OCI-LY3 (cell line): ENCODE data around the gene TRUB2.

Experiments used
- CTCF ChIP-seq: fragments of 200-600, 300-600 bp; sonication (generic); IDR thresholded peaks from 2 replicates; pipeline ENCODE4 v1.5.1; 2014; ENCODE audit warnings: antibody characterized with exemption, low read length, low read depth
- EZH2phosphoT487 ChIP-seq: fragments of 200-600 bp; shearing (Covaris generic); IDR thresholded peaks from 2 replicates; pipeline ENCODE4 v1.6.1; 2018; ENCODE audit warnings: antibody characterized with exemption, mixed run types, low read depth

GRCh38 chr9:128355451-128355850 lies 33.2 kb upstream of the TRUB2 start:
- TF ChIP-seq CTCF (no peak), EZH2phosphoT487 (no peak)
